H54 (cell line): ENCODE measurements around the gene CYP2B6.
"Not testable (repeated sequence)": the region's sequence is repeated elsewhere in the genome, so short reads cannot be mapped to it uniquely, and the experiment has no call there.

ENCODE experiments used
- DNase-seq: peaks from one replicate; pipeline ENCODE4 v3.0.0; 2011; ENCODE audit warnings: low spot score, mixed read lengths; ENCODE audit not compliant: insufficient read length
- FAIRE-seq: peaks from 3 replicates; lab custom pipeline; 2011; peaks lifted over from hg19 to GRCh38; lab: Jason Lieb, UNC
- POLR2A ChIP-seq: IDR thresholded peaks from 2 replicates; pipeline ENCODE4 v1.6.1; 2011; ENCODE audit warnings: low read depth, mild to moderate bottlenecking, low read length

CYP2B6 gene

DNA sequence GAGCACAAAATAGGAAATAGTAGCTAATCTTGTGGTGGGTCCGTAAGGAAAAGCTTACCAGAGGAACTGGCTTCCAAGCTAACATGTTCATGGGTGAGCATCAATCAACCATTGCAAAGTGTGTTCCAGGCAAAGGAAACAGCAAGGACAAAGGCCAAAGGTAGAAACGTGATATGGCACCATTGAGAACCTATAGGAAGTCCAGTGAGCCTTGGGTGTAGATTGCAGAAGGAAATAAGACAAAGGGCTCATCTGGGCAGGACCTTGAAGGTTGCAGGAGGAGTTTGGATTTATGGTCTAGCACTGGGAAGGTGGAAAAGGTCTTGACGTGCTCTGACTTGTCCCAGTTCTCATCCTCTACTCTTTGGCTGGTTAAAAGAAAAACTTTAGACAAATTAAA, 22.3 kb downstream of the CYP2B6 start:
- DNase-seq (no peak), FAIRE-seq (no peak)
- no peak for TF ChIP-seq POLR2A

DNA sequence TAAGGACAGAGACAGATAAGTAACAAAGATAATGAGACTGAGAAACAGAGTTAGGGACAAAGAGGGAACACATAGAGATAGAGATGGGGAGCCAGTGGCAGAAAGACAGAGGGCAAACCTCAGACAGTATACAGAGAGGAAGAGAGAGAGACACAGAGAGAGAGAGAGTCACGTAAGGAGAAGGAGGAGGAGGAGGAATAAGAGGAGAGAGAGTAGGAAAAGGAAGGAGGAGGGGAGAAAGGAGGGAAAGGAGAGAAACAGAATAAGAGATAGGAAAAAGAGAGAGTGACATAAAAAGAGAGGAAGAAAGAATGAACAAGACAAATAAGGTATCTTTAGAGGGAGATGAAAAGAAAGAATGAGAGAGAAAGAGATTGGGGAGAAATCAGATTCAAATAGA, 23.6 kb downstream of the CYP2B6 start:
- DNase-seq, result no peak
- no peak for FAIRE-seq
- TF ChIP-seq POLR2A, result no peak

DNA sequence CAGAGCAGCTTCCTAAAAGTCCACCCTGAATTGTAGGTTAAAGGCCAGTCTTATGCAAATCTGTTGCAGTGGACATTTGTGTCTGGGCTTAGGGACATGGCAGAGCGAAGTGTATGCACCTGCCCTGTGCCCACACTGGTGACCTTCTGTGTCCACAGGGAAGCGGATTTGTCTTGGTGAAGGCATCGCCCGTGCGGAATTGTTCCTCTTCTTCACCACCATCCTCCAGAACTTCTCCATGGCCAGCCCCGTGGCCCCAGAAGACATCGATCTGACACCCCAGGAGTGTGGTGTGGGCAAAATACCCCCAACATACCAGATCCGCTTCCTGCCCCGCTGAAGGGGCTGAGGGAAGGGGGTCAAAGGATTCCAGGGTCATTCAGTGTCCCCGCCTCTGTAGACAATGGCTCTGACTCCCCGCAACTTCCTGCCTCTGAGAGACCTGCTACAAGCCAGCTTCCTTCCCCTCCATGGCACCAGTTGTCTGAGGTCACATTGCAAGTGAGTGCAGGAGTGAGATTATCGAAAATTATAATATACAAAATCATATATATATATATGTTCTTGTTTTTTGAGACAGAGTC, 25.5 kb downstream of the CYP2B6 start:
- FAIRE-seq, result no peak
- no peak for TF ChIP-seq POLR2A

DNA sequence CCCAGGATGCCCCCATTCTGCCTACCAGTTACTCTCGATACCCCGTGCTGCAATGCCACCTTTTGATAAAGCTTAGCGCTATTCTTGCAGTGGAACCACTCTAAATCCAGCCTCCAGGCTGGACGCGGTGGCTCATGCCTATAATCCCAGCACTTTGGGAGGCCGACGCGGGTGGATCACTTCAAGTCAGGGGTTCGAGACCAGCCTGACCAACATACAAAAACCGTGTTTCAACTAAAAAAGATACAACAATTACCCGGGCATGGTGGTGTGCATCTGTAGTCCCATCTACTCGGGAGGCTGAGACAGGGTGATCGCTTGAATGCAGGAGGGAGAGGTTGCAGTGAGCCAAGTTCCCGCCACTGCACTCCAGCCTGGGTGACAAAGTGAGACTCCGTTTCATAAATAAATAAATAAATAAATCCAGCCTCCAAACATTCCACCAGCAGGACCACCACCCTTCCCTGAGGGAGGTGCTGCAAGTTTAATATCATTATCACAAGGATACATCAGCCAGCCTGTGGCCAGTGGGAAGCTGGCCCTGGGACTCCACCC, 27.7 kb downstream of the CYP2B6 start:
- FAIRE-seq (no peak), DNase-seq (no peak)
- no peak for TF ChIP-seq POLR2A

More for the DNA sequence above, 25.5 kb downstream of the CYP2B6 start:
- DNase-seq, result no peak

DNA sequence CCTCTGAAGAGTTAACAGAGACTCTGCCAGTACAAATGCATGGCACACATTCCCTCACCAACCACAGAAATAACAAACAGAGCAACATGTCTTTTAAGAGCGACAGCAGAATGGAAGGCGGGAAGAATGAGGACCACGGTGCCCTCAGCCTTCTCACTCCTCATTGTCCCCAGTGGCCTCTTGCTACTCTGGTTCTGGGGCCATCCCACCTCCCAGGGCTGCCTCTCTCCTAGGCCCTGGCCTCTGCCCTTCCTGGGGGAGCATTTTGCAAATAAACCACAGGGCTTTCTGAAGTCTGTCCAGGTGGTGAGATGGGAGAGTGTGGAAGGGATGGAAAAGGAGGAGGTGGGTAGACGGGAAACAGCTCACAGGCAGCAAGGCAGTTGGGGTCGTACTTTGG, 28.3 kb downstream of the CYP2B6 start:
- no peak for FAIRE-seq
- no peak for DNase-seq
- no peak for TF ChIP-seq POLR2A

DNA sequence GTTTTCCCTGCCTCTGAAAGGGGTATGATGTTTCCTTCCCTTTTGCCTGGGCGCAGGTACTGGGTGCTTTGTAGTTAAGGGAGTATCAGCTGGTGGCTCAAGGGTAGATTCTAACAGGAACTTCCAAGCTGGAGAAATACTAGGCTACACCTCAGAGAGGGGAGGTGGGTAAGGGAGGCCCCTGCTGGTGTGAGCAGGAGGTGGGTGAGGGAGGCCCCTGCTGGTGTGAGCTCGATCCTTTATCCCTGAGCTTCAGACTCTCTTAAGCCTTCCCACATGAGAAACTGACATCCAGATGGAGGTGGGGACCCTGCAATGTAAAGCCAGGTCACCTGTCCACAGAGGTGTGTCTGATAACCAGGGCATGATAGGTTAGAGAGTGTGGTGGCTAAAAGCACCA, 32.1 kb downstream of the CYP2B6 start:
- FAIRE-seq, result no peak
- DNase-seq, result no peak
- no peak for TF ChIP-seq POLR2A

DNA sequence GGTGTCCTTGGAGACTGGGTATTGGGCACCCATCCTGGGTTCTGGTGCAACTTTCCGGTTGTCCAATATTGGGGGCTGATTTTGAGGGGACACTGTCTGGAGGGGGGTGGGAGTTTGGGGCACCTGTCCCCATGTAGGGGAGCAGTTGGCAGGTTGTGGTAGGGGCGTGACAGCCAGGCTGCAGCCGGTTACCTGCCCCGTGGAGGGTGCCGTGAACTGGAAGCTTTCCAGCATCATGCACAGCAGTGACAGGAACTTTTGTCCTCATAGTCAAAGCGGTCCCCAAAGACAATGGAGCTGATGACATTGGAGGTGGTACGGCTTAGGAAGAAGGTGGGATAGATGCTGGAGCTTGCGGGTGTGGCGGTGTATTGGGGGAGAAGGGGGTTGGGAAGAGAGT, 34.3 kb downstream of the CYP2B6 start:
- DNase-seq (no peak), FAIRE-seq (no peak)
- TF ChIP-seq POLR2A, result no peak

DNA sequence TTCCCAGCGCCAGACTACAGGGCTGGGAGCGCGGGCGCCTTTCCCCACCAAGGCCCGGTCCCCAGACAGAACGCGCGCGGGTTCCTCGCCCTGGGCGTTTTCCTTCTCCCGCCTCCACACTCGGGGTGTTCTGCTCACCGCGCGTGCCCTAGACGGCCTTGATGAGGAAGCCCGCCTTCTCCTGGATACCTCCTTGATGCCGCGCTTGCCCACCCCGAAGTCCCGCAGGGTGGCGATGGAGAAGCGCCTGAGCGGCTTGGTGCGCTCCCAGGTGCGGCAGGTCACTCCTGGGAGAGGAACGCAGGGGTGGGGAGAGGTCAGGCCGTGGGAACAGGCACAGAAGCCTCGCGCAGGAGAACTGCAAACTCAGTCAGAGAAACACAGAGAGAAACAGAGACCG, 34.8 kb downstream of the CYP2B6 start:
- TF ChIP-seq POLR2A, result no peak
- FAIRE-seq (no peak), DNase-seq (no peak)

DNA sequence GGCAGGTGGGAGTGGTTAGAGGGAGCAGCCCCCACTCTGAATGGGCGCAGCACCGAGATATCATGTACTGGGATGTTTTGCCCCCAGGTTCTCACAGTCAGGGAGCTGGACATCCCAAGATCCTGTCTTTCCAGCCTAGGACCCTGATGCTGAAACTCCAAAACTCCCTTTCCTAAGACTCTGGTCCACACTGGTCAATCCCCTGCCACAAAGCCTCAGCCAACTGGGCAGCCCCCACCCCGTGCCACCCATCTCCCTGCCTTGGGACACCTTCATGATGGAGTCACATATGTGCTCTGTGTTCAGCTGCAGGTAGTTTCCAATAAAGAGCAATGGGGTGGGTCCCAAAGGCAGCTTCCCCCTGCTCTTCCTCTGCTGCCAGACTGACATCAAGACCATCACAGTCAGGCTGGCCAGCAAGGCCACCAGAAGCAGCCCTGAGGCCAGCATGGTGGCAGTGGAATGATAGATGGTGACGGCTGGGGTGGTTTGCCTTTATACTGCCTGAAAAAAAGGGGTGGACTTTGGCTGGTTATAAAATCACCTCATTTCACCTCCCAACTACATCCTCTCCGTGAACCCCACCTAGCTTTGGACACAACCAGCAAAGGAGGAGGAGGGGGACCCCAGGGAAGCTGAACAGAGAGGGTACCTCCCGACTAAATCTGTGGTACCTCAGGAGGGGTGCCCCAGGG, 36.3 kb downstream of the CYP2B6 start:
- FAIRE-seq (no peak), DNase-seq (no peak)
- no peak for TF ChIP-seq POLR2A

DNA sequence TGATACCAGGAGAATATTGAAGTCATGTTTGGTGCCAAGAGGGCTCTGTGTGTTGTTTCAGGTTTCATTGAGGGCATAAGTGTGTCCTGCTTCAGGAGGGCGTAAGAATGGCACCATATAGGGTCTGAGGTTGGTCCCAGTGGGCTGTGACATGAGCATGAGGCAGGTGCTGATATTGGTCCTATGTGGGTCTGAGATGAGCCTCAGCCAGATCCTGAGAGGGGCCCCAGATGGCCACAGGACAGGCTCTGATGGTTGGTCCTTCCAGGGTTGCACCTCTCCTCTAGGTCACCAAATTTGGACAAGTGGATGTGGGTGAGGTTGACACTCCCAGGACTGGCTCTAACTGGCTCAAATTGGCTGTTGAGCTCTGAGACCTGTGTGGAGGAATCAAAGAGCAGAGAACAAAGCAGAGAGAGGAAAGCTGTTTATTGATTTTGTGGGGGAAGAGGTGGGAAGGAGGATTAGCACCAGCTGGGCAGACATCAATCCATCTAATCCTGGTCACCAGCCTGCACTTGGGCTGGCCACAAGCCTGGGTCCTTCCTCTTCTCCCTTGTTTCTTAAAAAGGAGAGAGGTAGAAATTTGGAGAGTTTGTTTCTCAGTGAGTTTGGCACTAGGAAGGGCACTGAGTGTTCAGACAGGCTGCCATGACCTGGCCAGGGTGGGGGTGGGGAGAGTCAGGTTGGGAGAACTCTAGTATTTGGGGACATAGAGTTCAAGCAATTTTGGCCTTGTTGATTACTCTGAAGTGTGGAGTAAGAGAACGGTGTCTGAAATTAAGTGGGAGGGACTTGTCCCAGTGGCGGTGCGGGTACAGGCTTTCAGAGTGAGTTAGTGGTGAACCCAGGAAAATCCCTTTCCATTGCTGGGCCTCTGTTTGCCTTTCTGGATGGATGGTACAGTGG, 38.7 kb downstream of the CYP2B6 start:
- DNase-seq, result no peak
- no peak for FAIRE-seq
- TF ChIP-seq POLR2A, result no peak

DNA sequence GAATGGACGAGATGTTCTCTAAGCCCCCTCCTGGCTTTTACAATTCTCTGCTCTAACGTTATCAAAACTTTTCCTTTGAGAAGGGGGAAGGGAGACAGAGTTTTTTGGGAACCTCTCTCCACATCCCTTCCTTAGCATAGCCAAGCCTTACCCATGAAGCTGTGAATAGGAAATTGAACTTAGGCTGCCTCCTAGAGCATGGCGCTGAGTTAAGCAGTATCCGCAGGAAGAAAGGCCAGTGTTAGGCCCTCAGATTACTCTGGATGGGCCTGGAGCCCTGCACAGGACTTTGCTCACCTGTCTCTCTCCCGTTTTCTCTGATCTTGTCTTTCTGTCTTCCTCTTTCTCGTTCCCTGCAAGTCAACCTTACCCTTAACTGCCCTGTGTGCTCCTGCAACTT, 39.6 kb downstream of the CYP2B6 start:
- no peak for TF ChIP-seq POLR2A
- DNase-seq, result no peak
- FAIRE-seq, result no peak

DNA sequence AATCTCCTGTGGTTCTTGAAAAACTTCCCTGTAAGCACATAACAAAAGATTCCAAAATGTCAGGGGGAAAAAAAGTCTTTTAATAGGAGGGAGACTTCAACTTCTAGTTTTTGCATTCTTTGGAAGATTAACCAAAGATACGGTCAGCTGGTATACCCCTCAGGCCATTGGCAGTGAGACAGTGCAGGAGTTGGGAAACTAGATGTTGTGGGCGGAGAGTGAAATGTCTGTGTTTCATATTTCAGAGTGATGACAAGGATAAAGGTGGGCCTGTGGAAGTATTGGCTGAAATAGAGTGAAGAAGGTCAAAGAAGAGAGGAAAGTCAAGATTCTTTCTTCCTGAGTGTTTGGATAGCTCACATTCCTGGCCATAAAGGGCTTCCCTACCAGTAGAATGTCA, 40.8 kb downstream of the CYP2B6 start:
- no peak for TF ChIP-seq POLR2A
- DNase-seq (no peak), FAIRE-seq (no peak)

DNA sequence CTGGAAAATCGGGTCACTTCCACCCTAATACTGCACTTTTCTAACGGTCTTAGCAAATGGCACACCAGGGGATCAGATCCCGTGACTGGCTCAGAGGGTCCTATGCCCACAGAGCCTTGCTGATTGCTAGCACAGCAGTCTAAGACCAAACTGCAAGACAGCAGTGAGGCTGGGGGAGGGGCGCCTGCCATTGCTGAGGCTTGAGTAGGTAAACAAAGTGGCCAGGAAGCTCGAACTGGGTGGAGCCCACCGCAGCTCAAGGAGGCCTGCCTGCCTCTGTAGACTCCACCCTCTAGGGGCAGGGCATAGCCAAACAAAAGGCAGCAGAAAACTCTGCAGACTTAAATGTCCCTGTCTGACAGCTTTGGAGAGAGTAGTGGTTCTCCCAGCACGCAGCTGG, 42.2 kb downstream of the CYP2B6 start:
- FAIRE-seq, DNase-seq: not testable (repeated sequence)

DNA sequence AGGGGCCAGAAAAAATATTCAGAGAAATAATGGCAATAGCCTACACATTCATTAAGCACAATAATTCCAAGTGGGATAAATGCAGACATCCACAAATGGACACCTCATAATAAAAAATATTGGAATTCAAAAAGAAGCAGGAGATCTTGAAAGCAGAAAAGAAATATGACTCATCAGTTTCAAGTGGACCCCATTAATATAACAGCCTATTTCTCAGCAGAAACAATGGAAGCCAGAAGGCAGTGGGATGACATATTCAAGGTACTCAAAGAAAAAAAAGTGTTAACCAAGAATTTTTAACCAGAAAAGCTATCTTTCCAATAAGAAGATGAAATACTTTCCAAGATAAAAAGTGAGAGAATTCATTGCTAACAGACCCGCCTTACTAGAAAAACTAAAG, 48.7 kb downstream of the CYP2B6 start:
- FAIRE-seq (no peak), DNase-seq (no peak)
- TF ChIP-seq POLR2A, result no peak

DNA sequence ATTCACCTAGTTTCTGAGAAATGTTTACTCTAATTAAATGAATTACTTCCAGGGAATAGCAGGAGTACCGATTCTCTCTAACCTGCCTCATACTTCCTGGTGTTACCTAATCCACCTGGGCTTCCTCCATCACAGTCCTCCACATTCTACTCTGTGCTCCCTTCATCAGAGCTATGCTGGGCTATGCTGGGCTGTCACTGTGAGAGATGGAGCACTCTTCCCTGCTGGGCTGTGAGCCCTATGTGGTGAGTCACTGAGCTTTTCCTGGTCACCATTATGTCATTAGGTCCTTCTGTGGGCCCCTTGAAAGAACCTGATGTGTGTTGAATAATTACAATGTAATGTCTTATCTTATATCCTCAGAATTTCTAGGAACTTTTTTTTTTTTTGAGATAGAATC, 54.0 kb downstream of the CYP2B6 start:
- not testable (repeated sequence) for DNase-seq, FAIRE-seq
